Measurements from ENCODE around the gene PIP5K1A. TPM values are rescaled to one million over a fixed set of nuclear protein-coding genes. Genes with fewer than 3 reads are reported as not detected.

The PIP5K1A gene, protein sequence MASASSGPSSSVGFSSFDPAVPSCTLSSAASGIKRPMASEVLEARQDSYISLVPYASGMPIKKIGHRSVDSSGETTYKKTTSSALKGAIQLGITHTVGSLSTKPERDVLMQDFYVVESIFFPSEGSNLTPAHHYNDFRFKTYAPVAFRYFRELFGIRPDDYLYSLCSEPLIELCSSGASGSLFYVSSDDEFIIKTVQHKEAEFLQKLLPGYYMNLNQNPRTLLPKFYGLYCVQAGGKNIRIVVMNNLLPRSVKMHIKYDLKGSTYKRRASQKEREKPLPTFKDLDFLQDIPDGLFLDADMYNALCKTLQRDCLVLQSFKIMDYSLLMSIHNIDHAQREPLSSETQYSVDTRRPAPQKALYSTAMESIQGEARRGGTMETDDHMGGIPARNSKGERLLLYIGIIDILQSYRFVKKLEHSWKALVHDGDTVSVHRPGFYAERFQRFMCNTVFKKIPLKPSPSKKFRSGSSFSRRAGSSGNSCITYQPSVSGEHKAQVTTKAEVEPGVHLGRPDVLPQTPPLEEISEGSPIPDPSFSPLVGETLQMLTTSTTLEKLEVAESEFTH
- total RNA-seq, result 10 to 100 TPM; 52.6 to 89.0 (median 62.4) TPM

DNA sequence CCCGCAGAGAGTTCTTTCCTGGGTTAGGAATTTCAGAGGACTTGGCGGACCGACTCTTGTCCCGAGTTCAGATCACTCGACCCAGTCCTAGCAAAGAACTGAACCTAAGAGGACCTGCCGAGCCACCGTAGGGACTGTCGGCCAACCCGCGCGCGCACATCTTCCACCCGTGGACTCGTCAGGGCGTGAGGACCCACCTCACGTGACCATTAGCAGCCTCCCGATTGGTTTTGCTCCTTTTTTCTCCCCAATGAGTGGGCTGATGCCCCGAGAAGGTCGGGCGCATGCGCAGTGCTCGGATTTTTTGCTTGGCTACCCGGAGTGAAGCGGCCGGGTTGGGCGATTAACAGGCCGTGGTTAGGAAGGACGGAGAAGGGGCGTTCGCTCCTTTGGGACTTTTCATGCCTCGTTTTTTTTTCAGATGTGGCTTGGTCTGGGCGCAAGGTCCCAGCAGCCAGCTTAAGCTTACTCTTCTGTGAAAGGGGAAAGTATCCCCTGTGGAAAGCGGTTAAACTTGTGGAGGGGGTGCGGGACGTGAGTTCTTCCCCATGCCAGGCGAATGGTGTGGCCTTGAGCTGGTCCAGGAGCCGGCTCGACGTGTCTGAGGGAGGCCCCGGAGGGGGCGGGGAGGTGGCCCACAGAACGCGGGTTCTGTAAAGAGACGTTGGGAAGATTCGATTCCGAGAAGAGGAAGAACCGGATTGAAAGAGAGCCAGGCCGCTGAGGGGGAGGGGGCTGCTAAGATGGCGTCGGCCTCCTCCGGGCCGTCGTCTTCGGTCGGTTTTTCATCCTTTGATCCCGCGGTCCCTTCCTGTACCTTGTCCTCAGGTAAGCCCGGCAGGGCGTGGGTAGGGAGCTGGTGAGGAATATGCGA, at the start of gene PIP5K1A:
Gene PIP5K1A (plus strand): TSS at position 299 of the 874 bp plus-strand sequence. CDS start 445 bp downstream, at position 744.
- H3K4me3 ChIP-seq, result peak within 1 kb of the TSS; percentile 72 to 94 (median 84)
- DNase-seq (ENCODE audit: low spot score in 2 of 2), result peak; percentile 98
- H3K9me3 ChIP-seq, result no peaks in the 10 kb centered on the region
- WGBS, 2 donors, result 0 to 1% methylated on average over 60 of the region's 60 CpGs
- peaks cover 0 to 10% (median 0%) of the 10 kb centered on the region in 3 donors for H3K36me3 ChIP-seq
- peaks cover 0 to 50% (median 27%) of the 10 kb centered on the region in 4 donors for H3K4me1 ChIP-seq
- H3K27ac ChIP-seq, result peak within 1 kb of the TSS; percentile 74 to 95 (median 90)
- no peaks in the 10 kb centered on the region for H3K27me3 ChIP-seq
- TF ChIP-seq, protein P1, sequence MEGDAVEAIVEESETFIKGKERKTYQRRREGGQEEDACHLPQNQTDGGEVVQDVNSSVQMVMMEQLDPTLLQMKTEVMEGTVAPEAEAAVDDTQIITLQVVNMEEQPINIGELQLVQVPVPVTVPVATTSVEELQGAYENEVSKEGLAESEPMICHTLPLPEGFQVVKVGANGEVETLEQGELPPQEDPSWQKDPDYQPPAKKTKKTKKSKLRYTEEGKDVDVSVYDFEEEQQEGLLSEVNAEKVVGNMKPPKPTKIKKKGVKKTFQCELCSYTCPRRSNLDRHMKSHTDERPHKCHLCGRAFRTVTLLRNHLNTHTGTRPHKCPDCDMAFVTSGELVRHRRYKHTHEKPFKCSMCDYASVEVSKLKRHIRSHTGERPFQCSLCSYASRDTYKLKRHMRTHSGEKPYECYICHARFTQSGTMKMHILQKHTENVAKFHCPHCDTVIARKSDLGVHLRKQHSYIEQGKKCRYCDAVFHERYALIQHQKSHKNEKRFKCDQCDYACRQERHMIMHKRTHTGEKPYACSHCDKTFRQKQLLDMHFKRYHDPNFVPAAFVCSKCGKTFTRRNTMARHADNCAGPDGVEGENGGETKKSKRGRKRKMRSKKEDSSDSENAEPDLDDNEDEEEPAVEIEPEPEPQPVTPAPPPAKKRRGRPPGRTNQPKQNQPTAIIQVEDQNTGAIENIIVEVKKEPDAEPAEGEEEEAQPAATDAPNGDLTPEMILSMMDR (IDR thresholded peaks at IDR 0.05), result peak in 2 of 5 experiments; percentile 19 to 40
- peak; percentile 65 to 80 for TF ChIP-seq POLR2A (IDR thresholded peaks at IDR 0.05)
- TF ChIP-seq EP300 (IDR thresholded peaks at IDR 0.05), result peak; percentile 51 to 94

DNA sequence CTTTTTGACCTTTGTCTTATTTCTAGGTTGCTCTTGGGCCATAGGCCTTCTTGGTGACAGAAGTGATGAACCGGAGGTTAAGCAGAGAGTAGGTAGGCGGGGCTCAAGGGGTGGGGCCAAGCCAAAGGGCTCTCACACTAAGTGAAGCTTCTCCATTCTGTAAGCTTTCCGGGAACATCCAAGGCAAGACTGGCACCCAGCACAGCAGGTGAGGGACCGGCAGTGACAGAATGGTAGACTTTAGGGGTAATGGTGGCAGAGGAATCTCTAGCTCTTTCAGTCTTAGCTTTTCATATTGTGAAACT, 41.9 kb upstream of the PIP5K1A start, which contains the start of gene TNFAIP8L2:
Gene TNFAIP8L2 (plus strand): TSS at position 135 of the 305 bp plus-strand sequence. CDS start 2,049 bp downstream, outside the sequence.
- TF ChIP-seq, protein P1 (IDR thresholded peaks at IDR 0.05), result no peak
- no peak for TF ChIP-seq EP300 (IDR thresholded peaks at IDR 0.05)
- TF ChIP-seq POLR2A (IDR thresholded peaks at IDR 0.05), result no peak
- Histone ChIP-seq H3K4me1 (peaks cover 0 to 16% (median 3%) of the 10 kb centered on the region in 4 donors), H3K27me3 (no peaks in the 10 kb centered on the region), H3K9me3 (no peaks in the 10 kb centered on the region), H3K4me3 (peak within 1 kb of the TSS in 3 of 4 donors; percentile 4 to 41 (median 39)), H3K27ac (peak within 1 kb of the TSS in 3 of 4 donors; percentile 7 to 51 (median 43)), H3K36me3 (peaks cover 0 to 50% (median 0%) of the 10 kb centered on the region in 3 donors)
- peak in 1 of 2 donors; percentile 44 for DNase-seq (ENCODE audit: low spot score in 2 of 2)
- WGBS, 2 donors, result 56 to 58% methylated on average over 4 of the region's 4 CpGs

DNA sequence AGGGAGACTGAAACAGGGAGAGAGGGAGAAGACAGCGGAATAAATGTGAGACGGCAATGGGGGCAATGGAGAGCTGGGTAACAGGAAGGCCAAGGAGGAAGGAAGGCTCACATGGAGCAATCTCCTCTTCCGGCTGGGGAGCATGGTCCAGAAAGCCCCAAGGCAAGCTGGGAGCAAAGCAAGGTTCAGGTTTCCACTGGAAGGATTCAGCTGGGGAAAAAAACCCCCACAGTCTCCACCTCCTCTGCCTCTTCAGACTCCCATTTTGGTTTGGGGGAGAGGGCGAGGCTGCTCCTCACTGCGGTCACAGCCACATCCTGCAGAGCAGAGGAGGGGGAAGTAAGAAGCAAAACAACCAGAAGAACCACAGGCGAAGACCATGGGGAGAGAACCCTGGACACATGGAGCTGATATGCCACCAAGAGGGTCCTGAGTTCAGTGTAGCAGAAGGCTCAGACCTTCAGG, 41.3 kb upstream of the PIP5K1A start:
- Histone ChIP-seq H3K9me3 (no peaks in the 10 kb centered on the region), H3K4me1 (peaks cover 0 to 16% (median 3%) of the 10 kb centered on the region in 4 donors), H3K27ac (peak overlapping the region in 3 of 4 donors; percentile 1 to 51 (median 43)), H3K36me3 (peaks cover 0 to 56% (median 0%) of the 10 kb centered on the region in 3 donors), H3K27me3 (no peaks in the 10 kb centered on the region), H3K4me3 (peak overlapping the region in 3 of 4 donors; percentile 4 to 41 (median 39))
- no peak for DNase-seq (ENCODE audit: low spot score in 2 of 2)
- WGBS, 2 donors, result 73 to 82% methylated on average over 6 of the region's 6 CpGs
- TF ChIP-seq, protein P1 (IDR thresholded peaks at IDR 0.05), result no peak
- TF ChIP-seq POLR2A (IDR thresholded peaks at IDR 0.05) (no peak), EP300 (IDR thresholded peaks at IDR 0.05) (no peak)

DNA sequence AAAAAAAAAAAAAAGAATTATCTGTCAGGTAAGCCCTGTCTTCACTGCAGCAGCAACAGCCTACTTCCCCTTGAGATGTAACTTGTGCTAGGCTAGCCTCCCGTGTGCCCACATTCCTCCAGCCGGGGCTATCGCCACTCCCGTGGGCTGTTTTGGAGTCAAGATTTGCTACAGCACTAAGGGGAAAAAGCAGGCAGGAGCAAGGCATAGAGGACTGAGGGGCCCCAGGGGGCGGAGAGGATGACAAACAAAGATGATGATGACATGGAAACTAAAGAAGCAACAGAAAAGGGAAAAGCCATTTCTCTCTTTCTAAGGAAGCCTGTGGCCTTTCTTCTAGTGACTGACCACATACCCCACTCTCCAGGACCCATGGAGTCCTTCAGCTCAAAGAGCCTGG, 40.0 kb upstream of the PIP5K1A start:
- DNase-seq (ENCODE audit: low spot score in 2 of 2), result no peak
- Histone ChIP-seq H3K4me1 (peaks cover 0 to 23% (median 3%) of the 10 kb centered on the region in 4 donors), H3K27ac (no peak overlapping the region), H3K27me3 (no peaks in the 10 kb centered on the region), H3K9me3 (no peaks in the 10 kb centered on the region), H3K4me3 (no peak overlapping the region), H3K36me3 (peaks cover 0 to 57% (median 0%) of the 10 kb centered on the region in 3 donors)
- TF ChIP-seq EP300 (IDR thresholded peaks at IDR 0.05), result no peak
- WGBS, 2 donors, result 74 to 78% methylated on average over 5 of the region's 5 CpGs

DNA sequence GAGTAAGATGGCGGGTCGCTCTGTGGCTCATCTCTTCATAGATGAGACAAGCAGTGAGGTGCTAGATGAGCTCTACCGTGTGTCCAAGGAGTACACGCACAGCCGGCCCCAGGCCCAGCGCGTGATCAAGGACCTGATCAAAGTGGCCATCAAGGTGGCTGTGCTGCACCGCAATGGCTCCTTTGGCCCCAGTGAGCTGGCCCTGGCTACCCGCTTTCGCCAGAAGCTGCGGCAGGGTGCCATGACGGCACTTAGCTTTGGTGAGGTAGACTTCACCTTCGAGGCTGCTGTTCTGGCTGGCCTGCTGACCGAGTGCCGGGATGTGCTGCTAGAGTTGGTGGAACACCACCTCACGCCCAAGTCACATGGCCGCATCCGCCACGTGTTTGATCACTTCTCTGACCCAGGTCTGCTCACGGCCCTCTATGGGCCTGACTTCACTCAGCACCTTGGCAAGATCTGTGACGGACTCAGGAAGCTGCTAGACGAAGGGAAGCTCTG, 39.6 kb upstream of the PIP5K1A start:
- no peak for DNase-seq (ENCODE audit: low spot score in 2 of 2)

More for the DNA sequence above, 39.6 kb upstream of the PIP5K1A start:
- TF ChIP-seq, protein P1 (IDR thresholded peaks at IDR 0.05), result no peak
- no peak for TF ChIP-seq EP300 (IDR thresholded peaks at IDR 0.05)
- TF ChIP-seq POLR2A (IDR thresholded peaks at IDR 0.05), result no peak
- no peaks in the 10 kb centered on the region for H3K27me3 ChIP-seq
- no peaks in the 10 kb centered on the region for H3K9me3 ChIP-seq
- H3K4me3 ChIP-seq, result no peak overlapping the region
- peaks cover 0 to 57% (median 0%) of the 10 kb centered on the region in 3 donors for H3K36me3 ChIP-seq
- peaks cover 0 to 27% (median 3%) of the 10 kb centered on the region in 4 donors for H3K4me1 ChIP-seq
- 83 to 86% methylated on average over 22 of the region's 22 CpGs for WGBS, 2 donors
- no peak overlapping the region for H3K27ac ChIP-seq
